Left ventricle myocardium inferior (tissue), 1 donor: ENCODE measurements around the gene ZMIZ1. TPM values are rescaled to one million over a fixed set of nuclear protein-coding genes. Genes with fewer than 3 reads are reported as not detected.

Source experiments
- DNase-seq: peaks from one replicate; pipeline ENCODE4 v3.0.0-alpha.2; 2020
- H3K27ac ChIP-seq: fragments of 200-600 bp; replicated peaks from 2 replicates; pipeline ENCODE4 v1.8.0; 2021
- H3K27me3 ChIP-seq: fragments of 200-600 bp; 2 replicates; pipeline ENCODE4 v1.8.0; 2021; ENCODE audit warnings: low read depth
- H3K36me3 ChIP-seq: fragments of 200-600 bp; 2 replicates; pipeline ENCODE4 v1.8.0; 2021
- H3K4me1 ChIP-seq: fragments of 200-600 bp; 2 replicates; pipeline ENCODE4 v1.8.0; 2021
- H3K4me3 ChIP-seq: fragments of 200-600 bp; 2 replicates; pipeline ENCODE4 v1.8.0; 2021; ENCODE audit warnings: mild to moderate bottlenecking, moderate library complexity
- H3K9me3 ChIP-seq: fragments of 200-600 bp; replicated peaks from 2 replicates; pipeline ENCODE4 v1.8.0; 2021
- intact Hi-C: fragments of 100-400 bp; cut with micrococcal nuclease; formaldehyde crosslinking; loops from one replicate; pipeline ENCODE4 v1.11.0; 2022
- total RNA-seq: library from RNA; stranded (reverse); fragmentation: NEBNext Ultra II Directional; extraction: Animal tissue kit (Norgen Biotek cat#: 25700); gene quantifications from one replicate; pipeline ENCODE4 v1.2.1, GENCODE V29; 2021
- TF ChIP-seq, protein P1 (sequence below): fragments of 200-600 bp; IDR thresholded peaks from 2 replicates; pipeline ENCODE4 v1.8.0; 2021; ENCODE audit warnings: antibody characterized with exemption, mild to moderate bottlenecking, borderline replicate concordance
- donor health status: DM: no; HTN: yes; CAD: no; lungs with severe emphysema.

ZMIZ1 gene
- total RNA-seq, 1 donor from 2014 or later, result 55.9 TPM

DNA sequence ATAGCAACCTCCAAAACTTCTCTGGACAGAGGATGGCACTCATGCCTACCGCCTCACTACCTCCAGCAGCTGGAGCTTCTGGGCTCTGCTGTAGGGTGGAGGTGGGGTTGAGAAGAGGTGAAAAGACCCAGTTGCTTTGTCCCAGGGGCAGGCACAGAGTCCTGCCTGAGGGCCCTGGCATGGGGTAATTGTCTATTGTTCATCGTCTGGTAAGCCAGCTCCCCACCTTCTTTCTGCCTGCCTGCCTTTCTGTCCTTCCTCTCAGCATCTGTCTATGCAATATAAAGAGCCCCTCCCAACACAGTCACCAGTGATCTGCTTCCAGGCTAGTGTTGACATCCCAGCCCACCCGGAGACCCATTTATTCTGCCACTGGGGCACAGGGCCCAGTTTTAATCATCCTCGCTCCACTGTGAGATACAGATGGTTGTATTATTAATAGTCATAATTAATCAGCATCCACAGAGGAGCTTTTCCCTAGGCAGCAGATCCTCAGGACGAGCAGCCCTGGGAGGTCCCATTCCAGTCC is 39.0 kb downstream of the ZMIZ1 start:
- H3K27me3 ChIP-seq, result no peaks in the 10 kb centered on the region
- intact Hi-C loops, result no loop called here
- TF ChIP-seq, protein P1, sequence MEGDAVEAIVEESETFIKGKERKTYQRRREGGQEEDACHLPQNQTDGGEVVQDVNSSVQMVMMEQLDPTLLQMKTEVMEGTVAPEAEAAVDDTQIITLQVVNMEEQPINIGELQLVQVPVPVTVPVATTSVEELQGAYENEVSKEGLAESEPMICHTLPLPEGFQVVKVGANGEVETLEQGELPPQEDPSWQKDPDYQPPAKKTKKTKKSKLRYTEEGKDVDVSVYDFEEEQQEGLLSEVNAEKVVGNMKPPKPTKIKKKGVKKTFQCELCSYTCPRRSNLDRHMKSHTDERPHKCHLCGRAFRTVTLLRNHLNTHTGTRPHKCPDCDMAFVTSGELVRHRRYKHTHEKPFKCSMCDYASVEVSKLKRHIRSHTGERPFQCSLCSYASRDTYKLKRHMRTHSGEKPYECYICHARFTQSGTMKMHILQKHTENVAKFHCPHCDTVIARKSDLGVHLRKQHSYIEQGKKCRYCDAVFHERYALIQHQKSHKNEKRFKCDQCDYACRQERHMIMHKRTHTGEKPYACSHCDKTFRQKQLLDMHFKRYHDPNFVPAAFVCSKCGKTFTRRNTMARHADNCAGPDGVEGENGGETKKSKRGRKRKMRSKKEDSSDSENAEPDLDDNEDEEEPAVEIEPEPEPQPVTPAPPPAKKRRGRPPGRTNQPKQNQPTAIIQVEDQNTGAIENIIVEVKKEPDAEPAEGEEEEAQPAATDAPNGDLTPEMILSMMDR, result no peak
- H3K4me3 ChIP-seq, result no peak overlapping the region
- H3K9me3 ChIP-seq, result no peaks in the 10 kb centered on the region
- H3K4me1 ChIP-seq, result peaks cover 100% of the 10 kb centered on the region
- peaks cover 10% of the 10 kb centered on the region for H3K36me3 ChIP-seq
- DNase-seq, result no peak
- H3K27ac ChIP-seq, result peak overlapping the region; percentile 91

DNA sequence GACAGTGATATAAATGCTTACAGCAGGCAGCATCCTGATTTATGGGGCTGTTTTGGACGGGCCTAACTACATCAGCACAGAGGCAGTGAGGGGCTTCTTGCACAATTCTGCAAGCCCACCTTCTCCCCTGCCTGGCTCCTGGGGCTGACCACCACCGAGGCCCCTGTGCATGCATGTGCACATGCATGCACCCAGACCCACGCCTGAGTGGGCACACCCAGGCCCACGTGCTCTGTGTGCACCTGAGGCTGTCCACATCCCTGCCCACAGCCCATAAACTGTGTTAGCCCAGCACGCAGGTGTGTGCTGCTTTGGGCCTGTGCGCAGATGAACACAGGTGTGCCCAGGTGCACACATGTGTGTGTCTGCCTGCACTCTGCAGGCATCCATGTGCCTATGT is 40.0 kb downstream of the ZMIZ1 start:
- no peak for DNase-seq
- TF ChIP-seq, protein P1, result no peak
- peaks cover 10% of the 10 kb centered on the region for H3K36me3 ChIP-seq
- H3K27ac ChIP-seq, result peak overlapping the region; percentile 91
- H3K27me3 ChIP-seq, result no peaks in the 10 kb centered on the region
- intact Hi-C loops, result no loop called here
- H3K4me1 ChIP-seq, result peaks cover 100% of the 10 kb centered on the region
- no peaks in the 10 kb centered on the region for H3K9me3 ChIP-seq
- no peak overlapping the region for H3K4me3 ChIP-seq

DNA sequence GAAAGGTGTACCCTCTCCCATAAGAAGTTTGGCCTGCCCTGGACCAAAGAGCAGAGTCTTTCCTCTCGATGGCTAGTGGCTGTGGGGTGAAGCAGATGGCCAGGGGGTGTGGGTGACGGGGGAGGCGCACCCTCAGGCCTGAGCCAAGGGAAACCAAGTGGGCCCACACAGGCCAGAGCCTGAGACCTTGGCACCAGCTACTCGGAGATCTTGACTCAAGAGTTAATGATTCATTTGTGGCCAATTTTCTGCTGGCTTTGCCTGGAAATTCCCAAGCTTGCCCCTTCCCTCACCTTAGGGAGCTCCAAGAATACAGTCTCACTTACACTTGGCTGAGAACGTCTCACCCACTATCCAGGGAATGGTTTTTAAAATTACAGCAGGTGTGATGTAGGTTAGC is 42.7 kb downstream of the ZMIZ1 start:
- Histone ChIP-seq H3K9me3 (no peaks in the 10 kb centered on the region), H3K36me3 (peaks cover 10% of the 10 kb centered on the region), H3K27me3 (no peaks in the 10 kb centered on the region), H3K4me1 (peaks cover 98% of the 10 kb centered on the region), H3K27ac (peak overlapping the region; percentile 91), H3K4me3 (no peak overlapping the region)
- TF ChIP-seq, protein P1, result no peak
- no peak for DNase-seq
- intact Hi-C loops, result no loop called here

DNA sequence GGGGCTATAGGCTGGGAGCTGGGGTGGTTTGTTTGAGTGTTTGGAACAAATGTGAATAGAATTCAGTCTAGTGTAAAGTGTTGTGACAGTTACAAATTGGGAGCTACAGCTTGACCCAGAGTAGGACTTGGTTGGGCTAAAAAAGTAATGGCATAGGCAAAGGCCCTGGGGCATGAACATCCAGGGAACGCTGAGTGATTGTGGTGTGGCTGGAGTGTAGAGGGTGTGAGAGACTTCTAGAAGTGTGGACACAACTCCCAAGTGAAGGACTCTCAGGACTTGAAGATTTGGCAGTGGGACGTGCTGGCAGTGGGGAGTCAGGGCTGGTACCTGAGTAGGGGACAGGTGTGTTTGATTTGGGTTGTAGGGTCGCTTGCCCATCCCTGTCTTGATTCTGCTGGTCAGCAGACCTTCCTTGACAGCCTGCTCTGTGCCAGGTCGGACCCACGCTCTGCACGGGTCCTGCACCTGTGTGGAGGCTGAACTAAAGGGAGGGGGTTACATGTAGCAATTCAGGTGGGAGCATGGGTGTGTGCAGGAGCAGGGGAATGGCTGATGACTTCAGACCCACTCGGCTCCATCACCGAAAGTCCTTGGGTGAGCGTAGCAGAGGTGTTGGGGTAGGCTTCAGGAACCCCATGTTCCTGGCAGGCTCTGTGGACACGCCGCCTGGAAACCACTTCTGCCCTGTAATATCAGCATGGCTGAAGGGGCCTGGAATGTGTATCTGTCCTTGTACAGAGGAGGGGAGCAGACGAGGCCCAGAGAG is 43.3 kb downstream of the ZMIZ1 start:
- peaks cover 98% of the 10 kb centered on the region for H3K4me1 ChIP-seq
- peaks cover 10% of the 10 kb centered on the region for H3K36me3 ChIP-seq
- no peaks in the 10 kb centered on the region for H3K27me3 ChIP-seq
- H3K27ac ChIP-seq, result peak overlapping the region; percentile 91
- TF ChIP-seq, protein P1, result no peak
- intact Hi-C loops, result no loop called here
- peak; percentile 74 for DNase-seq
- H3K4me3 ChIP-seq, result no peak overlapping the region
- H3K9me3 ChIP-seq, result no peaks in the 10 kb centered on the region

DNA sequence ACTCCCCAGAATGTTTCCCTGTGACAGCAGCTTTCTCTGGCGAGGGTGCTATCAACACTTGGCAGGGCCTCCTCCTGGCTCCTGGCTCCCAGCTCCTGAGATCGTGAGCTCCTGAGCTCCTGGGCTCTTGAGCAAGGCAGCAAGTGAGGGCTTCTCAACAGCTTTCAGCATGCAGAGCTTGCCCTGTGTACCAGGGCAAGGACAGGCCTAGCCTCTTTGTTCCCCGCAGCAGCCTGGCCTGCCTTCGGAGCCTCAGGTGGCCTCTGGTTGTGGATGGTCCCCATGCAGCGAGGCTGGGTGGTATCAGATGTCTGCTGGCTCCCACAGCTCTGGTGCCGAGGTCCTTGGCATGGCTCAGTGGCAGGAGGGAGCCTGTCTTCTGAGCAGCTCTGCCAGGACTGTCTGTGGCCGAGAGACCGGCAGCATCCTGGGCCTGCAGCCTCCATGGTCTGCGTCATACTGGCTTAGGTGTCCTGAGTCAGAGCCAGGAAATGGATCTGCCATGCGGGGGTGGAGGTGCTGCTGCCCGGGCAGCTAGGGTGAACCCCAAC is 44.2 kb downstream of the ZMIZ1 start:
- intact Hi-C loops, result no loop called here
- DNase-seq, result peak; percentile 58
- H3K27ac ChIP-seq, result peak overlapping the region; percentile 91
- no peaks in the 10 kb centered on the region for H3K9me3 ChIP-seq
- H3K36me3 ChIP-seq, result peaks cover 10% of the 10 kb centered on the region
- no peaks in the 10 kb centered on the region for H3K27me3 ChIP-seq
- TF ChIP-seq, protein P1, result no peak
- peaks cover 98% of the 10 kb centered on the region for H3K4me1 ChIP-seq
- H3K4me3 ChIP-seq, result peak overlapping the region; percentile 17
